GM11168 (cell line): ENCODE measurements around the gene CHST3.
"Not testable (repeated sequence)": the region's sequence is repeated elsewhere in the genome, so short reads cannot be mapped to it uniquely, and the experiment has no call there.

Experiments used
- in situ Hi-C: fragments of 300-500 bp; cut with MboI; formaldehyde crosslinking; loops from one replicate; pipeline ENCODE4 v1.12.0; 2022; ENCODE audit warnings: low sequenced_read_pairs; ENCODE audit not compliant: unreplicated experiment

Gene CHST3

GRCh38 chr10:71971769-71972555 is 7.8 kb downstream of the CHST3 start:
- in situ Hi-C loops, result no loop called here

- in situ Hi-C loops, result no loop called here
Measured at GRCh38 chr10:71972746-71973695, 8.8 kb downstream of the CHST3 start.

- in situ Hi-C loops, result no loop called here
Measured at GRCh38 chr10:71973777-71974488, 9.7 kb downstream of the CHST3 start.

- in situ Hi-C loops, result no loop called here
Measured at GRCh38 chr10:71974489-71975021, 10.4 kb downstream of the CHST3 start.

GRCh38 chr10:71975087-71975870 is 11.1 kb downstream of the CHST3 start:
- in situ Hi-C loops, result no loop called here

GRCh38 chr10:71975871-71976725 is 11.9 kb downstream of the CHST3 start:
- in situ Hi-C loops, result no loop called here

GRCh38 chr10:71977614-71977903 is 13.4 kb downstream of the CHST3 start:
- in situ Hi-C loops, result not testable (repeated sequence)

- in situ Hi-C loops, result no loop called here
Measured at GRCh38 chr10:71978476-71978875, 14.3 kb downstream of the CHST3 start.

GRCh38 chr10:71978988-71979691 is 14.9 kb downstream of the CHST3 start:
- in situ Hi-C loops, result no loop called here

GRCh38 chr10:71979692-71980062 is 15.5 kb downstream of the CHST3 start:
- in situ Hi-C loops, result no loop called here

GRCh38 chr10:71980181-71981014 is 16.2 kb downstream of the CHST3 start:
- in situ Hi-C loops, result no loop called here

- in situ Hi-C loops, result no loop called here
Measured at GRCh38 chr10:71981015-71981875, 17.1 kb downstream of the CHST3 start.

GRCh38 chr10:71981876-71982230 is 17.7 kb downstream of the CHST3 start:
- in situ Hi-C loops, result no loop called here

GRCh38 chr10:71982269-71983178 is 18.3 kb downstream of the CHST3 start:
- in situ Hi-C loops, result no loop called here

- in situ Hi-C loops, result no loop called here
Measured at GRCh38 chr10:71984126-71984808, 20.1 kb downstream of the CHST3 start.
